Measurements from ENCODE around the gene UNC5C.
"Not testable (repeated sequence)": the region's sequence is repeated elsewhere in the genome, so short reads cannot be mapped to it uniquely, and the experiment has no call there.

Gene UNC5C

GRCh38 chr4:95178938-95179337 lies 369.8 kb downstream of the UNC5C start:
- H3K4me1 ChIP-seq = no peaks in the 10 kb centered on the region
- intact Hi-C loops (cut with DNase I; ENCODE audit: low total_unique reads) = no loop called here

GRCh38 chr4:95171377-95171776 lies 377.4 kb downstream of the UNC5C start:
- intact Hi-C loops (cut with DNase I; ENCODE audit: low total_unique reads); H3K27me3 ChIP-seq: not testable (repeated sequence)

More at GRCh38 chr4:95178938-95179337, 369.8 kb downstream of the UNC5C start:
- Histone ChIP-seq H3K27me3 (no peaks in the 10 kb centered on the region), H3K4me3 (no peak overlapping the region), H3K27ac (no peak overlapping the region), H3K36me3 (peaks cover 23 to 51% (median 29%) of the 10 kb centered on the region in 3 donors), H3K9me3 (peaks cover 0 to 6% (median 0%) of the 10 kb centered on the region in 3 donors)
- no peak for TF ChIP-seq CTCF (IDR thresholded peaks at IDR 0.05)
- DNase-seq = no peak

GRCh38 chr4:95170176-95170575 lies 378.6 kb downstream of the UNC5C start:
- intact Hi-C loops (cut with DNase I; ENCODE audit: low total_unique reads) = no loop called here
- no peak for TF ChIP-seq CTCF (IDR thresholded peaks at IDR 0.05)
- DNase-seq = no peak
- Histone ChIP-seq H3K27ac (no peak overlapping the region), H3K27me3 (no peaks in the 10 kb centered on the region), H3K4me3 (no peak overlapping the region), H3K9me3 (no peaks in the 10 kb centered on the region), H3K36me3 (peaks cover 0 to 17% (median 13%) of the 10 kb centered on the region in 3 donors), H3K4me1 (no peaks in the 10 kb centered on the region)

More at GRCh38 chr4:95171377-95171776, 377.4 kb downstream of the UNC5C start:
- H3K4me1 ChIP-seq, H3K9me3 ChIP-seq, H3K27ac ChIP-seq, DNase-seq, H3K4me3 ChIP-seq: not testable (repeated sequence)
- H3K36me3 ChIP-seq = peaks cover 0 to 17% (median 13%) of the 10 kb centered on the region in 3 donors

GRCh38 chr4:95167805-95168204 lies 381.0 kb downstream of the UNC5C start:
- no peaks in the 10 kb centered on the region for H3K4me1 ChIP-seq
- no peak overlapping the region for H3K4me3 ChIP-seq
- intact Hi-C loops (cut with DNase I; ENCODE audit: low total_unique reads) = no loop called here
- no peaks in the 10 kb centered on the region for H3K9me3 ChIP-seq
- H3K36me3 ChIP-seq = peaks cover 0 to 17% (median 13%) of the 10 kb centered on the region in 3 donors
- H3K27ac ChIP-seq = no peak overlapping the region
- H3K27me3 ChIP-seq = no peaks in the 10 kb centered on the region
- no peak for TF ChIP-seq CTCF (IDR thresholded peaks at IDR 0.05)
- no peak for DNase-seq

- TF ChIP-seq CTCF (IDR thresholded peaks at IDR 0.05) = peak; percentile 54 to 75
- Histone ChIP-seq H3K4me3 (no peak overlapping the region), H3K27me3 (no peaks in the 10 kb centered on the region), H3K27ac (no peak overlapping the region), H3K4me1 (no peaks in the 10 kb centered on the region), H3K36me3 (peaks cover 0 to 17% (median 13%) of the 10 kb centered on the region in 3 donors), H3K9me3 (no peaks in the 10 kb centered on the region)
- DNase-seq = no peak
- intact Hi-C loops (cut with DNase I; ENCODE audit: low total_unique reads) = no loop called here
Measured at GRCh38 chr4:95165926-95166524, 382.7 kb downstream of the UNC5C start.

GRCh38 chr4:95162867-95163266 lies 385.9 kb downstream of the UNC5C start:
- Histone ChIP-seq H3K27ac (no peak overlapping the region), H3K4me3 (no peak overlapping the region), H3K4me1 (no peaks in the 10 kb centered on the region), H3K27me3 (no peaks in the 10 kb centered on the region), H3K9me3 (no peaks in the 10 kb centered on the region), H3K36me3 (no peaks in the 10 kb centered on the region)
- intact Hi-C loops (cut with DNase I; ENCODE audit: low total_unique reads) = no loop called here
- no peak for TF ChIP-seq CTCF (IDR thresholded peaks at IDR 0.05)
- no peak for DNase-seq
